ENCODE measurements around the gene TSPAN9. TPM values are rescaled to one million over a fixed set of nuclear protein-coding genes. Genes with fewer than 3 reads are reported as not detected.

The TSPAN9 gene
- polyA plus RNA-seq, 2 of the 4 experiments (the other 2 are of a cell fraction): 12.4 to 16.1 TPM

DNA sequence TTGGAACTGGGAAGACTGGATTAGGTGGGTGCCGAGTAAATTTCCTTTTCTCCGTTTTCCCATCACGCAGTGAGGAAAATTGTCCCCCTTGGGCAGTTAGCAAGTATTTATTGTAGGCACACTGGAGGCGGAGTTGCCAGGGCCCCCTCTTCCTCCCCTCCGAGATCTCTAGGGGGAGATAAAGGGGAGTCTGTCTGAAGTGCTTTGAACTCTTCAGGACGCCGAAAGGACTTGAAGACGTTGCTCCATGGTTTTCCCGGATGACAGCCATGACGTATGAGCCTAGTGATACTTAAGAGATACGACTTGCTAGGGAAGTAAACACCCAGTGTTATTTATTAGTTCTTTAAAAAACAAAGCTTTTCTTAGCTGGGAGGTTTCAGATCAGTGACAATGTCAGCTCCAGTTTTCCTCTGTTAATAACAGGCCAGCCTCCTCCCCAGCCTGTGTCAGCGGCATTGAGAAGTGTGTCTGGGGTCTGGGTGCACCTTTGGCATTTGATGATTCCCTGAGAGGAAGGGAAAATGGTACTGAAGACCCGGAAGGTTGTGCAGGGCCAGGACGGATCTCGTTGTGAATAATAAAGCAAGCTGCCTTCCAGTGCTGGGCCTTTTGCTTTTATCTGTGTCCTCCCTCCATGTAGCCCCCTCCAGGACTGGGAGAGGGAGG, 78.7 kb downstream of the TSPAN9 start:
- Histone ChIP-seq H3K9me3 (no peaks in the 10 kb centered on the region), H3K4me3 (no peak overlapping the region), H3K4me1 (no peaks in the 10 kb centered on the region), H3K4me2 (no peak overlapping the region), H3K27ac (no peak overlapping the region)
- FAIRE-seq (no peak), DNase-seq (ENCODE audit: low read depth in 1 of 2, low spot score in 1 of 2) (no peak), ATAC-seq (no peak)
- CTCF ChIA-PET: interaction anchor here (0.7 to 15.1 kb wide), 6 partner anchors 9 to 120 kb away, joined by 3 to 125 read pairs (median 6); no protein-coding TSS in a partner anchor
- POLR2A ChIA-PET: no interaction called here
- no peak for TF ChIP-seq EHMT2 (IDR thresholded peaks at IDR 0.05; ENCODE audit: low read depth)
- TF ChIP-seq ZFP36 (IDR thresholded peaks at IDR 0.05; ENCODE audit: borderline replicate concordance, partially characterized antibody): no peak
- no peak for TF ChIP-seq FOSL2 (IDR thresholded peaks at IDR 0.05)
- TF ChIP-seq FOSL2 (CRISPR knock-in tag; IDR thresholded peaks at IDR 0.05): no peak
- 83% methylated on average over 15 of the region's 15 CpGs for WGBS (ENCODE audit: missing lambda C conversion rate)

DNA sequence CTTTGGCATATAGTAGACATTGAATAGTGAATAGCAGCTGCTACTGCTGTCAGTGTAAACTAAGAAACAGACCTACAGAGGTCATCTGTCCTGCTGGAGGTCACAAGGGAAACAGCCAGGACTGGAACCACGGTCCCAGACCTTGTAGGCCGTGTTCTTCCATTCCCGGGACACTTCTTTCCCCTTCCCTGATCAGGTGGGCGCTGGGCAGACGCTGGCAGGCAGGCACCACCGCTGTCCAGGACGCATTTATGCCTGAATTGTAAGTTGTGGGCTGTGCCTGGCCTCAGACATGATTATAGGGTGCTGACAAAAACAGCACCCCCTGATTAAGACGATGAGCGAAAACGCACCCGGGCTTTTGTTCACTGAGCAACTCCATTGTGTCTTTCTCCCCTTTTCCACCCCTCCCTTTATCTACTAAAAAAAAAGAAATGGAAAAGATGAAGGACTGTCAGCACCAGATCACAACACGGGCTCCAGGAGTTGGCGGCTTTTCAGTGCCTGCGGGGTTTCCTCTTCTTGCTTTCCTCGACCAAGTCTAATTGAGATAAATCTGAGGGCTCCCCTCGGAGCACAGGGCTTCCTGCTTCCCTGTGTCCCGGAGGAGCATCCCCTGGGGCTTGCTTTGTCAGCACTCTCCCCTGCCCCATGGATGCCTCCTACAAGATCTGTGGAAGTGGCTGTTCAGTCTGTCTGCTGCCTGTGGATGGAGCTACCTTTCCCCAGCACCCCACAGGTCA, 80.6 kb downstream of the TSPAN9 start:
- DNase-seq (ENCODE audit: low read depth in 1 of 2, low spot score in 1 of 2) (no peak), ATAC-seq (no peak), FAIRE-seq (no peak)
- Histone ChIP-seq H3K27ac (no peak overlapping the region), H3K4me2 (no peak overlapping the region), H3K9me3 (no peaks in the 10 kb centered on the region), H3K4me1 (no peaks in the 10 kb centered on the region), H3K4me3 (no peak overlapping the region)
- ChIA-PET CTCF (interaction anchor here (15.1 kb wide), 1 partner anchor 21 kb away, joined by 125 read pairs; no protein-coding TSS in a partner anchor), POLR2A (no interaction called here)
- 77% methylated on average over 17 of the region's 17 CpGs for WGBS (ENCODE audit: missing lambda C conversion rate)
- no peak for TF ChIP-seq EHMT2 (IDR thresholded peaks at IDR 0.05; ENCODE audit: low read depth)
- TF ChIP-seq CBX8 (IDR thresholded peaks at IDR 0.05): no peak
- TF ChIP-seq NFE2L2 (conservative IDR thresholded peaks at IDR 0.05; ENCODE audit: low read length): no peak
- TF ChIP-seq EP300 (IDR thresholded peaks at IDR 0.05): no peak
- TF ChIP-seq RFX5 (IDR thresholded peaks at IDR 0.05): no peak
- TF ChIP-seq, protein P1, sequence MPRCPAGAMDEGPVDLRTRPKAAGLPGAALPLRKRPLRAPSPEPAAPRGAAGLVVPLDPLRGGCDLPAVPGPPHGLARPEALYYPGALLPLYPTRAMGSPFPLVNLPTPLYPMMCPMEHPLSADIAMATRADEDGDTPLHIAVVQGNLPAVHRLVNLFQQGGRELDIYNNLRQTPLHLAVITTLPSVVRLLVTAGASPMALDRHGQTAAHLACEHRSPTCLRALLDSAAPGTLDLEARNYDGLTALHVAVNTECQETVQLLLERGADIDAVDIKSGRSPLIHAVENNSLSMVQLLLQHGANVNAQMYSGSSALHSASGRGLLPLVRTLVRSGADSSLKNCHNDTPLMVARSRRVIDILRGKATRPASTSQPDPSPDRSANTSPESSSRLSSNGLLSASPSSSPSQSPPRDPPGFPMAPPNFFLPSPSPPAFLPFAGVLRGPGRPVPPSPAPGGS (IDR thresholded peaks at IDR 0.05): no peak
- TF ChIP-seq MAZ (IDR thresholded peaks at IDR 0.05; ENCODE audit: borderline replicate concordance, low read depth, low read length): no peak
- TF ChIP-seq, protein P2, sequence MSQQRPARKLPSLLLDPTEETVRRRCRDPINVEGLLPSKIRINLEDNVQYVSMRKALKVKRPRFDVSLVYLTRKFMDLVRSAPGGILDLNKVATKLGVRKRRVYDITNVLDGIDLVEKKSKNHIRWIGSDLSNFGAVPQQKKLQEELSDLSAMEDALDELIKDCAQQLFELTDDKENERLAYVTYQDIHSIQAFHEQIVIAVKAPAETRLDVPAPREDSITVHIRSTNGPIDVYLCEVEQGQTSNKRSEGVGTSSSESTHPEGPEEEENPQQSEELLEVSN (IDR thresholded peaks at IDR 0.05; ENCODE audit: borderline replicate concordance, low read depth): no peak
- no peak for TF ChIP-seq RCOR1 (IDR thresholded peaks at IDR 0.05; ENCODE audit: low read depth, low read length)
- TF ChIP-seq CHD4 (IDR thresholded peaks at IDR 0.05; ENCODE audit: borderline replicate concordance): no peak
- no peak for TF ChIP-seq HOXB13 (CRISPR knock-in tag; IDR thresholded peaks at IDR 0.05; ENCODE audit: low read depth)
- TF ChIP-seq SMC3 (IDR thresholded peaks at IDR 0.05): no peak
- TF ChIP-seq GATA3 (IDR thresholded peaks at IDR 0.05; ENCODE audit: borderline replicate concordance): no peak
- TF ChIP-seq SREBF2 (IDR thresholded peaks at IDR 0.05): no peak
- TF ChIP-seq, protein P3, sequence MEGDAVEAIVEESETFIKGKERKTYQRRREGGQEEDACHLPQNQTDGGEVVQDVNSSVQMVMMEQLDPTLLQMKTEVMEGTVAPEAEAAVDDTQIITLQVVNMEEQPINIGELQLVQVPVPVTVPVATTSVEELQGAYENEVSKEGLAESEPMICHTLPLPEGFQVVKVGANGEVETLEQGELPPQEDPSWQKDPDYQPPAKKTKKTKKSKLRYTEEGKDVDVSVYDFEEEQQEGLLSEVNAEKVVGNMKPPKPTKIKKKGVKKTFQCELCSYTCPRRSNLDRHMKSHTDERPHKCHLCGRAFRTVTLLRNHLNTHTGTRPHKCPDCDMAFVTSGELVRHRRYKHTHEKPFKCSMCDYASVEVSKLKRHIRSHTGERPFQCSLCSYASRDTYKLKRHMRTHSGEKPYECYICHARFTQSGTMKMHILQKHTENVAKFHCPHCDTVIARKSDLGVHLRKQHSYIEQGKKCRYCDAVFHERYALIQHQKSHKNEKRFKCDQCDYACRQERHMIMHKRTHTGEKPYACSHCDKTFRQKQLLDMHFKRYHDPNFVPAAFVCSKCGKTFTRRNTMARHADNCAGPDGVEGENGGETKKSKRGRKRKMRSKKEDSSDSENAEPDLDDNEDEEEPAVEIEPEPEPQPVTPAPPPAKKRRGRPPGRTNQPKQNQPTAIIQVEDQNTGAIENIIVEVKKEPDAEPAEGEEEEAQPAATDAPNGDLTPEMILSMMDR (IDR thresholded peaks at IDR 0.05): no peak
- TF ChIP-seq HOXA7 (CRISPR knock-in tag; IDR thresholded peaks at IDR 0.05): no peak
- no peak for TF ChIP-seq TFCP2L1 (CRISPR knock-in tag; IDR thresholded peaks at IDR 0.05)
- no peak for TF ChIP-seq KDM5A (IDR thresholded peaks at IDR 0.05)
